Activated effector memory CD4-positive, alpha-beta T cell treated with anti-CD3 and anti-CD28 coated beads, Interleukin-2, amount 50 U/mL, for 16 hours (primary cell): ENCODE measurements around the gene HGFAC.

Experiments used
- DNase-seq: peaks from one replicate; pipeline ENCODE4 v3.0.0-alpha.2; 2020

The HGFAC gene

DNA sequence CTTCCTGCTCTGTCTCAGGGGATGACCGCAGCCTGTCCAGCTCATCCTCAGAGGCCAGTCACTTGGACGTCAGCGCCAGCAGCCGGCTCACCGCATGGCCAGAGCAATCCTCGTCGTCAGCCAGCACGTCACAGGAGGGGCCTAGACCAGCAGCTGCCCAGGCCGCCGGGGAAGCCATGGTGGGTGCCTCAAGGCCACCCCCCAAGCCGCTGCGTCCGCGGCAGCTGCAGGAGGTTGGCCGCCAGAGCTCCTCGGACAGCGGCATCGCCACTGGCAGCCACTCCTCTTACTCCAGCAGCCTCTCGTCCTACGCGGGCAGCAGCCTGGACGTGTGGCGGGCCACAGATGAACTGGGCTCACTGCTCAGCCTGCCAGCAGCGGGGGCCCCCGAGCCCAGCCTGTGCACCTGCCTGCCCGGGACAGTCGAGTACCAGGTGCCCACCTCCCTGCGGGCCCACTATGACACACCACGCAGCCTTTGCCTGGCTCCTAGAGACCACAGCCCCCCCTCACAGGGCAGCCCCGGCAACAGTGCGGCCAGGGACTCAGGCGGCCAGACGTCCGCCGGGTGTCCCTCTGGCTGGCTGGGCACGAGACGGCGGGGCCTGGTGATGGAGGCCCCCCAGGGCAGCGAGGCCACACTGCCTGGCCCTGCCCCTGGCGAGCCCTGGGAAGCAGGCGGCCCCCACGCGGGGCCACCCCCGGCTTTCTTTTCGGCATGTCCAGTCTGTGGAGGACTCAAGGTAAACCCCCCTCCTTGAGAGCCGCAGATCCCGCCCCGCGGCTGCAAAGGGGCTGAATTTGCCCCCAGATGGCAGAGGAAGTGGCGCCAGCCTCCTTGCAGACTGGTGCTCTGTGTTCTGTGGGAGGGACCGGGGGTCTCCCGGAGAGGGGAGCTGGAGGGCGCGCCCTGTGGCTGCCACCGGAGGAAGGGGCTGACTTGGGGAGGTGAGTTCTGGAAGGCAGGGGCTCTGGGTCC, 51.3 kb downstream of the HGFAC start:
- no peak for DNase-seq

DNA sequence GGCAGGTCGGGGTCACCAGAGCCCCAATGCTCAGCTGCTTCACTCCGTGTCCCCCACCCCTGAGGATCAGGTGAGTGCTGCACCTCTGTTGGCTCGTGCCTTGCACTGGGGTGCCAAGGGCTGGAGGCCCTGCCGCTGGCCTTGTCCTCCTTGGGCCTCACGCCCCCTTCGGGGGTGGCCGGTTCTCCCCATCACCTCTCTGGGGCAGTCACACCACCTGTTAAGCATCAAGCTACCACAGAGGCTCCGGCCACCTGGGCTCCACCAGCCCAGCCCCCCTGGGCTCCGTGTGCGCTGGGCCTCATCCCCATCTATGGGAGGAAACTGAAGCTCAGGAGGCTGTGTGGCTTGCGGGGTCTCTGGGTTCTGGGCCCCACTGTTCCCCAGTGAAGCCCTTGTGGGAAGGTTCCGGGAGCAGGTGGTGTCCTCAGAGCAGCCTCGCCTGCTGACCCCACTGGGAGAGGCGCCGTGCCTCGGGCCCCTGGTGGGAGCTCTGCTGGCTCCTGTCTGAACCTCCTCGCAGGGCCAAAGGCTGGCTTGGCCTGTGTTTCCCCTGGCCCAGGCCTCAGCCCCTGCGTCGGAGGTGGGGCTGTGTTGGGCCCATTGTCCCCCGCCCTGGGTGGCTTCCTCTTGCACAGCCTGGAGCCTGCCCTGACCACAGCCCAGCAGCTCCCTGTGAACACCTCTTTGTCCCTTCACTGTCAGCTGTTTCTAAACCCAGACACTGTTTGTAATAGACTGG, 52.1 kb downstream of the HGFAC start:
- no peak for DNase-seq

DNA sequence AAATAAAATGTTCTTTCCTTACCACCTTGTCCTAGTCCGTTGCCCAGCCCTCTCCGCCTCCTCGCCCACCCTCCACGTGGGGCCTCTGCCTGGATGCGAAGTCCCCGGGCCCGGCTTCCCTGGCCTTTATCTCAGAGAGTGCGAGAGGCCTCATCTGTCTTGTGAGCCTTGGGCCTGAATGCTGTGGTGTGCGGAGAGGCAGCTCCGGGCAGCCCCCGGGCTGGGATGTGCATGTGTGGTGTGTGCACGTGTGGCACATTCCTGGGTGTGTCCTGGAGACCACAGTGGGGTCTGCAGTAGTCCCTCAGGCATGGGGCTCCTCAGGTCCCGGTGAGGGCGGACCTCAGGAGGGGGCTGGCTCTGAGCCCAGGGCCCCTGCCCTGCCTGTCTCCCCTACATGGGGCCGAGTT, 52.7 kb downstream of the HGFAC start:
- DNase-seq, result no peak

DNA sequence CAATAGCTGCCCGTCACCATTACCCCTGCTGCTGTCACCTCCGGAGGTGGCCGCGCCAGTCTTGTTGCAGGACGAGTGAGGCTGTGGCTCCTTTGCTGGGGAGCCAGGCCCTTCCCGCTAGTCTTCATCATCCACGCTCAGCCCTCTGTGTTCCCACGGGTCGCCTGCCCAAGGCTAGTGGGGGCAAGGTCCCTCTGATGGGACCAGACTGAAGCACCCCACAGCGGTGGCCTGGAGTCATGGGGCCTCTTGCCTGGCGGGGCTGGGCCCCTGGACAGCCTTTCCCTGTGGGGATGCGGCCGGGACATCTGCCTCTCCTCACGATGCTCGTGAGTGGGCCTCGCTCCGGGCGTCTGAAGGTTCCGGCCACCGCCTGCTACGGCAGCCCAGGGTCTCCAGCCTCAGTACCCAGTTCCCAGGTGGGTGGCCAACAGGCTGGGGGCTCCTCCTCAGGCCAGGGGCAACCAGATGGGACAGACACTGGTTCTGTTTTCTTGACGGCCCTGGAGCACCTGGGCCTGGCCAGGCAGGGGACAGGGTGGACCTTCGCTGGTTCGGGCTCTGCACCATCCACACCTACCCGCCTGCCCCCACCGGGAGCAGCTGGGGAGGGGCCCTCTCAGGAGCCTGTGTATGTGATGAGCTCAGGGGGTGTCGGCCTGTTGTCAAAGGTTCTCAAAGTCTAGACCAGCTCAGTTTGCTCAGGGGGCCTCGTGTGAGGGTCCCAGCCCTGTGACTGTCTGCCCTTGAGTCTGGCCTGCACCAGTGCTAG, 53.6 kb downstream of the HGFAC start:
- no peak for DNase-seq

DNA sequence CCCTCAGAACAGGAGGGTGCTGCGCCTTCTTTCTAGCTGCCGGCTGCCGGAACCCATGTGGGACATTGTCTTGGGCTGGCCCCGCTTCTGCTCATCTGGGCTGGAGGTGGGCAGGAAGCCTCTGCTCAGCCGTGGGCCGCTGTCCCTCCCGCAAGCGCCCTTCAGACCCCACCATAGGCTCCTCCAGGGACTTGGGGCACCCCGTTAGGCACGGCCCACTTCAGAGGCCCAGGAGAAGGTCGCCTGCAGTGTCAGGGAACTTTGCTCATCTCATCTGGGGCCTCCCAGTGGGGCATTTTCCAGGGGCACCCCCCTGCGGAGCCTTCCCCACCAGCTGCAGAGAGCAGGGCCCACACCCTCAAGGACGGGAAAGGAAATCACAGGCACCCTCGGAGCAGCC, 54.3 kb downstream of the HGFAC start:
- DNase-seq, result no peak

DNA sequence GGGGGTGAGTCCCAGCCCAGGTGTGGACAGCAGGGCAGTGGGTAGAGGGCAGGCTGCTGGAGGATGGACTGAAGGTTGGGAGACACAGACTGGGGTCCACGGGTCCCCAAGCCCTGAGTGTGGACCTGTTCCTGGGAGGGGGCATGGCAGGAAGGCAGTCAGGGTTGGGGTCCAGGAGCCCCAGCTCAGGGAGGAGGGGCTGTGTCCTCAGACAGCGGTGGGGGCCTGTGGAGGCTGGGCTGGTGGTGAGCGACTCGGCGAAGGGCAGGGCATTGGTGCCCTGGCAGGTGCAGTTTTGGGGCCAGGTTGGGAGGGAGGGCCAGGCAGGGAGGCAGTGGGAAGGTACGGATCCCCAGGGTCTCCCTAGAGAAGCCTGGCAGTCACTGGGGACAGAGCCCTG, 55.3 kb downstream of the HGFAC start:
- DNase-seq, result no peak

DNA sequence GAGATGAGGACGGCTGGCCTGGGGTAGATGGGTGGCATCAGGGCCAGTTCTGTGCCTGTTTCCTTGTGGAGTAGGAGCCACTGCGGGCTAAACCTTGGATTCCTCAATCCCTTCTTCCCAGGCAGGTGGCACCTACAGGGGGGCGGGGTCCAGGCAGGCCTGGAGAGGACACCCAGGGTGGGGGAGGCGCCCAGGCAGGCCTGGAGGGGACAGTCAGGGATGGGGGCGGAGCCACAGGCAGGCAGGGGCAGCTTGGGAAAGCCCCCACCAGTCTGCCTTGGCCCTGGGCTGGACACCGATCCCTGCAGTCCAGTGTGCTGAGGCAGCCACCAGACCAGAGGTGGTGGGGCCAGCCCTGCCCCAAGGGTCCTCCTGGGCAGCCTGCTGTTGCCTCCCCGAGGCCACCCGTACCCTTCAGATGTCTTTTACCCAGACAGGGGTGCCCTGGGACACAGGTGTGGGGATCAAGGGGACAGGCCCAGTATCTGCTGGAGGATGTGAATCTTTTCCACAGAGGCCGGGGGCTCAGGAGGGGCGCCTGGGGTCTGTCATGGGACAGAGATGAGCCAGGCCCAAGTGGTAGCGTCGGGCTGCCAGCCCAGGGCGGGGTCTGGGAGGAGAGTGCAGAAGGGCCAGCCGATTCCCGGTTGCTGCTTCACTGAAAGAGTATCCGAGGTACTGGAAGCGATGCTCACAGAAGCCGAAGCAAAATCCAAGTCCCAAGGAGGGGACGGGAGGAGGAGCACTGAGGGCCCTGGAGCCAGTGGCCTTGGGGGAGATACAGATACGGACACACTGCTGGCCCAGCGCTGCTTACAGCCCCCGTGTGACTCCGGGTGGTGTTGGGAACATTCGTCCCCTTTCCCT, 56.0 kb downstream of the HGFAC start:
- no peak for DNase-seq

DNA sequence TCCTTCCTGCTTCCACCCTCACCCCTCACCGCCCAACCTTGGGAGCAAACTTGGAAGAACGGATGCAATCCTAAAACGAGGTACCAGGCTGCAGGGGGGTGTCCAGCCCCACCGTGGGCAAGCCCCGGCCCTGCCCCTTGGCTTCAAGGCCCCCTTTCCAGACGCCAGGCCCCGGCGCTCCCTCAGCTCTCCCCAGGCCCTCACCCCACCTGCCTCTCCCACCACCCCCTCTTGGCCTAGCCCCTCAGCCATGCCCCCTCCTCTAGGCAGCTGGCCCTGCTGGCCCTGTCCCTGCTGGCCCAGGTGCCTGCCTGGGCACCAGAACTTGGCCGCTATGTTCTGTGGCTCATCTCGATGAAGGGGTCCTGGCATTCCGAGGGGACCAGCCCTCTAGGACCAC, 56.6 kb downstream of the HGFAC start:
- DNase-seq, result no peak
